Umbilical cord (tissue), 2 donors: ENCODE results near the gene MLLT10. TPM values are rescaled to one million over a fixed set of nuclear protein-coding genes. Genes with fewer than 3 reads are reported as not detected.
"Not testable (repeated sequence)": the region's sequence is repeated elsewhere in the genome, so short reads cannot be mapped to it uniquely, and the experiment has no call there.

Source experiments
- DNase-seq: peaks from one replicate; pipeline ENCODE4 v3.0.0-alpha.2; 2015; ENCODE audit warnings: low spot score
- total RNA-seq: library from RNA; depleted of rRNA; stranded (reverse); fragments of >200 nt; gene quantifications from one replicate; pipeline ENCODE4 v1.2.3, GENCODE V29; 2014; ENCODE audit warnings: low replicate concordance; ENCODE audit not compliant: insufficient read depth

The MLLT10 gene
- total RNA-seq, 1 donor from 2014 or later, result 38.8 TPM

- DNase-seq, result not testable (repeated sequence)
Measured at GRCh38 chr10:21574514-21574913, 40.5 kb downstream of the MLLT10 start.

- DNase-seq, result no peak
Measured at GRCh38 chr10:21579291-21579690, 45.3 kb downstream of the MLLT10 start.

GRCh38 chr10:21581421-21581834 lies 47.4 kb downstream of the MLLT10 start:
- DNase-seq, result peak; percentile 5

GRCh38 chr10:21584834-21585530 lies 51.0 kb downstream of the MLLT10 start:
- no peak for DNase-seq

- no peak for DNase-seq
Measured at GRCh38 chr10:21587391-21587790, 53.4 kb downstream of the MLLT10 start.

GRCh38 chr10:21588159-21588558 lies 54.1 kb downstream of the MLLT10 start:
- not testable (repeated sequence) for DNase-seq

- DNase-seq, result no peak
Measured at GRCh38 chr10:21593986-21594385, 60.0 kb downstream of the MLLT10 start.

GRCh38 chr10:21599582-21599981 lies 65.5 kb downstream of the MLLT10 start:
- DNase-seq, result no peak

GRCh38 chr10:21600804-21601433 lies 66.9 kb downstream of the MLLT10 start:
- no peak for DNase-seq

- DNase-seq, result no peak
Measured at GRCh38 chr10:21602313-21602712, 68.3 kb downstream of the MLLT10 start.

GRCh38 chr10:21603721-21604120 lies 69.7 kb downstream of the MLLT10 start:
- DNase-seq, result no peak

- DNase-seq, result no peak
Measured at GRCh38 chr10:21604651-21605050, 70.6 kb downstream of the MLLT10 start.

- no peak for DNase-seq
Measured at GRCh38 chr10:21607907-21608306, 73.9 kb downstream of the MLLT10 start.

- no peak for DNase-seq
Measured at GRCh38 chr10:21614000-21614399, 80.0 kb downstream of the MLLT10 start.

GRCh38 chr10:21617267-21617666 lies 83.2 kb downstream of the MLLT10 start:
- no peak for DNase-seq

GRCh38 chr10:21623291-21623690 lies 89.3 kb downstream of the MLLT10 start:
- no peak for DNase-seq

GRCh38 chr10:21624421-21624820 lies 90.4 kb downstream of the MLLT10 start:
- DNase-seq, result not testable (repeated sequence)

GRCh38 chr10:21624951-21625350 lies 90.9 kb downstream of the MLLT10 start:
- no peak for DNase-seq

GRCh38 chr10:21625623-21626229 lies 91.7 kb downstream of the MLLT10 start:
- no peak for DNase-seq

GRCh38 chr10:21626457-21627161 lies 92.6 kb downstream of the MLLT10 start:
- no peak for DNase-seq

GRCh38 chr10:21627331-21627730 lies 93.3 kb downstream of the MLLT10 start:
- DNase-seq, result no peak

GRCh38 chr10:21628023-21628422 lies 94.0 kb downstream of the MLLT10 start:
- no peak for DNase-seq
